ENCODE data around the gene CCDC197.

GRCh38 chr14:93997916-93998870 is 1.1 kb downstream of the CCDC197 start:
- no peak for TF ChIP-seq EZH2 (IDR thresholded peaks at IDR 0.05; ENCODE audit: borderline replicate concordance, insufficient read depth, low read length, poor library complexity, severe bottlenecking)
- no peak for TF ChIP-seq EP300 (conservative IDR thresholded peaks at IDR 0.05; ENCODE audit: poor library complexity, severe bottlenecking)
- TF ChIP-seq CTCF (IDR thresholded peaks at IDR 0.05; ENCODE audit: poor library complexity, severe bottlenecking): no peak
- no peak for TF ChIP-seq REST (IDR thresholded peaks at IDR 0.05; ENCODE audit: borderline replicate concordance)

All from neural cell (in vitro differentiated cells).